Measurements from ENCODE around the gene NAGK. TPM values are rescaled to one million over a fixed set of nuclear protein-coding genes. Genes with fewer than 3 reads are reported as not detected.

NAGK gene
- total and polyA plus RNA-seq, 2 of the 8 experiments (the other 6 are each of a cell fraction or from before 2014, with no cell fraction given) = 57.9 to 59.9 TPM

- Histone ChIP-seq H3K9ac (replicated peaks in 1 of 4; ENCODE audit: extremely low read depth in 1 of 4, low read depth in 3 of 4, low read length in 3 of 4) (no peak overlapping the region), H4K20me1 (replicated peaks in 1 of 2; ENCODE audit: control insufficient read depth in 1 of 2, insufficient read depth in 2 of 2, low read length in 2 of 2) (no peaks in the 10 kb centered on the region), H3K4me2 (ENCODE audit: insufficient read depth in 1 of 2, low read depth in 2 of 2, low read length in 2 of 2) (no peak overlapping the region), H3K4me1 (replicated peaks in 1 of 4; ENCODE audit: control insufficient read depth in 3 of 4, insufficient read depth in 4 of 4, low read length in 3 of 4) (no peaks in the 10 kb centered on the region), H2BK120ac (replicated peaks; ENCODE audit: low read depth, low read length) (no peak overlapping the region), H3K79me1 (ENCODE audit: low read depth, low read length) (no peaks in the 10 kb centered on the region), H3K23ac (ENCODE audit: insufficient read length) (no peak overlapping the region), H3K18ac (ENCODE audit: extremely low read depth, low read length) (no peak overlapping the region), H2BK5ac (ENCODE audit: low read depth, low read length) (no peak overlapping the region), H4K8ac (ENCODE audit: extremely low read depth, insufficient read depth, low read length) (no peak overlapping the region), H2AFZ (ENCODE audit: low read length) (no peak overlapping the region), H3K79me2 (ENCODE audit: control insufficient read depth in 1 of 2, insufficient read depth in 2 of 2, low read length in 2 of 2) (no peaks in the 10 kb centered on the region), H4K5ac (ENCODE audit: insufficient read length, low read depth, low read length) (no peak overlapping the region), H3K9me3 (ENCODE audit: insufficient read depth in 2 of 2, low read depth in 1 of 2, low read length in 1 of 2) (no peaks in the 10 kb centered on the region), H3K23me2 (ENCODE audit: low read depth, low read length) (no peaks in the 10 kb centered on the region), H3K27ac (ENCODE audit: low read depth, low read length) (no peak overlapping the region), H2BK15ac (ENCODE audit: low read length) (no peak overlapping the region), H3K4ac (replicated peaks; ENCODE audit: insufficient read length, low read depth, low read length) (no peak overlapping the region), H3K56ac (replicated peaks; ENCODE audit: insufficient read length, low read depth, low read length) (no peak overlapping the region), H3K4me3 (ENCODE audit: extremely low read depth in 1 of 4, insufficient read depth in 2 of 4, low read depth in 3 of 4, low read length in 4 of 4) (no peak overlapping the region), H2AK5ac (ENCODE audit: low read depth, low read length) (no peak overlapping the region), H3K27me3 (replicated peaks in 1 of 4; ENCODE audit: control insufficient read depth in 3 of 4, extremely low read depth in 1 of 4, insufficient read depth in 3 of 4, low read length in 3 of 4) (no peaks in the 10 kb centered on the region), H3K36me3 (ENCODE audit: control insufficient read depth in 2 of 4, insufficient read depth in 4 of 4, low read length in 3 of 4) (no peaks in the 10 kb centered on the region), H2BK20ac (ENCODE audit: low read length) (no peak overlapping the region), H2BK12ac (ENCODE audit: low read depth, low read length) (no peak overlapping the region), H4K91ac (replicated peaks; ENCODE audit: insufficient read length, low read length) (no peak overlapping the region), H3K14ac (ENCODE audit: insufficient read length) (no peak overlapping the region)
- POLR2A ChIA-PET (ENCODE audit: partially characterized antibody) = no interaction called here
- CTCF ChIA-PET (ENCODE audit: partially characterized antibody) = no interaction called here
- TF ChIP-seq KDM1A (IDR thresholded peaks at IDR 0.05; ENCODE audit: borderline replicate concordance, low read length) = no peak
- TF ChIP-seq BRCA1 (IDR thresholded peaks at IDR 0.05; ENCODE audit: low read depth, low read length) = no peak
- no peak for TF ChIP-seq SIN3A (conservative IDR thresholded peaks at IDR 0.05 in 1 of 2, IDR thresholded peaks at IDR 0.05 in 1 of 2; ENCODE audit: low read depth in 1 of 2, low read length in 2 of 2)
- no peak for TF ChIP-seq GABPA (IDR thresholded peaks at IDR 0.05; ENCODE audit: borderline replicate concordance, insufficient read depth, low read length)
- DNase-seq (ENCODE audit: low read depth in 1 of 2, low spot score in 2 of 2) = no peak
- FAIRE-seq = no peak
- WGBS, 2 experiments (ENCODE audit: extremely low coverage in 1 of 2, insufficient coverage in 1 of 2, insufficient read length in 1 of 2, insufficient replicate concordance in 2 of 2, low coverage in 1 of 2, low lambda C conversion rate in 2 of 2, missing lambda C conversion rate in 1 of 2) = 69% methylated on average over 4 of the region's 4 CpGs; no CpG with 5 or more reads in 1 of the 2 experiments
Observed at GRCh38 chr2:71042287-71042686, 26.2 kb upstream of the NAGK start.

Measured in H1 (cell line).